ENCODE results near the gene TCF23.

DNA sequence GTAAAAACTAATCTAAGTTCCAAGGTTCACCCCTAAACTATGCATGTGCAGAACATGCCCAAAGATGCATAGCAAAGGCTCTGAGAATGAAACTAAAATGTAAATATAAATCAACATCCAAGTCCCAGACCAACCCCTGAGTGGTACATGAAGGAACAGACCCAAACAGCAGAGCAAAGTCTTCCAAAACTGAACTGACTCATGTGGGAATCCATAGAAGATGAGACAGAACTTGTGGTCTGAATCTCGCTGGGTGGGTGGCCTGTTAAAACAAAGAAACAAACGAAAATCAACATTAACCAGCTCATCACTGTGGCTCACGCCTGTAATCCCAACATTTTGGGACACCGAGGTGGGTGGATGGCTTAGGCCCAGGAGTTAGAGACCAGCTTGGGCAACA, 33.5 kb downstream of the TCF23 start:
- TF ChIP-seq, protein P1, sequence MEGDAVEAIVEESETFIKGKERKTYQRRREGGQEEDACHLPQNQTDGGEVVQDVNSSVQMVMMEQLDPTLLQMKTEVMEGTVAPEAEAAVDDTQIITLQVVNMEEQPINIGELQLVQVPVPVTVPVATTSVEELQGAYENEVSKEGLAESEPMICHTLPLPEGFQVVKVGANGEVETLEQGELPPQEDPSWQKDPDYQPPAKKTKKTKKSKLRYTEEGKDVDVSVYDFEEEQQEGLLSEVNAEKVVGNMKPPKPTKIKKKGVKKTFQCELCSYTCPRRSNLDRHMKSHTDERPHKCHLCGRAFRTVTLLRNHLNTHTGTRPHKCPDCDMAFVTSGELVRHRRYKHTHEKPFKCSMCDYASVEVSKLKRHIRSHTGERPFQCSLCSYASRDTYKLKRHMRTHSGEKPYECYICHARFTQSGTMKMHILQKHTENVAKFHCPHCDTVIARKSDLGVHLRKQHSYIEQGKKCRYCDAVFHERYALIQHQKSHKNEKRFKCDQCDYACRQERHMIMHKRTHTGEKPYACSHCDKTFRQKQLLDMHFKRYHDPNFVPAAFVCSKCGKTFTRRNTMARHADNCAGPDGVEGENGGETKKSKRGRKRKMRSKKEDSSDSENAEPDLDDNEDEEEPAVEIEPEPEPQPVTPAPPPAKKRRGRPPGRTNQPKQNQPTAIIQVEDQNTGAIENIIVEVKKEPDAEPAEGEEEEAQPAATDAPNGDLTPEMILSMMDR (IDR thresholded peaks at IDR 0.05): no peak
- no peak for TF ChIP-seq POLR2AphosphoS5 (IDR thresholded peaks at IDR 0.05; ENCODE audit: low read depth, low read length)
- TF ChIP-seq REST (IDR thresholded peaks at IDR 0.05; ENCODE audit: insufficient read depth in 1 of 2, low read depth in 2 of 2, low read length in 1 of 2): no peak
- no peak for TF ChIP-seq TCF7L2 (IDR thresholded peaks at IDR 0.05; ENCODE audit: low read depth, low read length)
